ENCODE data around the gene ACIN1. TPM values are rescaled to one million over a fixed set of nuclear protein-coding genes. Genes with fewer than 3 reads are reported as not detected.

The ACIN1 gene
- total and polyA plus RNA-seq, 10 of the 15 experiments (the other 5 are each of a cell fraction or from before 2014, with no cell fraction given): 4.3 to 148 (median 93.4) TPM

GRCh38 chr14:23057757-23058653, 36.9 kb downstream of the ACIN1 start:
- ATAC-seq: peak; percentile 82
- Histone ChIP-seq H2AFZ (ENCODE audit: control insufficient read depth, low read depth, low read length) (no peak overlapping the region; the same call in 1 of the 2 replicates), H3K79me2 (ENCODE audit: control insufficient read depth, insufficient read depth, low read length) (no peaks in the 10 kb centered on the region), H3K9ac (ENCODE audit: control insufficient read depth, insufficient read depth, low read length) (peak overlapping the region; percentile 47), H3K9me3 (replicated peaks; ENCODE audit: control insufficient read depth, insufficient read depth, low read length) (no peaks in the 10 kb centered on the region), H4K20me1 (ENCODE audit: control insufficient read depth, insufficient read depth) (no peaks in the 10 kb centered on the region), H3K4me3 (peak overlapping the region; percentile 79), H3K27ac (ENCODE audit: control insufficient read depth, insufficient read depth) (no peak overlapping the region), H3K36me3 (ENCODE audit: control insufficient read depth in 2 of 2, insufficient read depth in 2 of 2, low read length in 1 of 2) (peaks cover 18 to 24% of the 10 kb centered on the region in 2 experiments), H3K4me1 (ENCODE audit: control insufficient read depth, insufficient read depth, low read length) (peaks cover 12% of the 10 kb centered on the region), H3K4me2 (ENCODE audit: control insufficient read depth, insufficient read depth) (peak overlapping the region; percentile 100), H3K27me3 (replicated peaks in 1 of 2; ENCODE audit: control insufficient read depth in 2 of 2, insufficient read depth in 2 of 2, low read length in 1 of 2) (no peaks in the 10 kb centered on the region)
- CTCF ChIA-PET: interaction anchor here (0.6 to 18.3 kb wide), 35 partner anchors 8 to 1620 kb away, joined by 3 to 853 read pairs (median 4); partner anchors contain the start of genes ACIN1, AJUBA, C14orf119 and HAUS4
- POLR2A ChIA-PET: interaction anchor here (0.6 to 1.5 kb wide), 8 partner anchors 37 to 84 kb away, joined by 3 to 12 read pairs (median 4); partner anchors contain the start of gene ACIN1
- in situ Hi-C loops (cut with MboI) (no loop called here), intact Hi-C loops (cut with micrococcal nuclease; ENCODE audit: unreplicated experiment) (loop anchor here (1.0 to 5.0 kb wide), 5 partner anchors 64 to 486 kb away; partner anchors contain the start of gene PRMT5)
- RAD21 ChIA-PET (ENCODE audit: unreplicated experiment): interaction anchor here (0.6 to 10.8 kb wide), 19 partner anchors 11 to 271 kb away, joined by 3 to 224 read pairs (median 5); partner anchors contain the start of genes AJUBA, HAUS4 and PRMT5
- DNase-seq (ENCODE audit: low read depth, low spot score): peak; percentile 40
- no TSS peak for BruUV-seq (replicated peaks)
- 2% methylated on average over 48 of the region's 51 CpGs for WGBS (ENCODE audit: insufficient coverage, insufficient replicate concordance, low lambda C conversion rate, missing lambda C conversion rate)
- FAIRE-seq: peak; percentile 96
- SMC1A ChIA-PET (ENCODE audit: uncharacterized antibody, unreplicated experiment): interaction anchor here (0.7 to 8.7 kb wide), 17 partner anchors 8 to 123 kb away, joined by 3 to 156 read pairs (median 5); partner anchors contain the start of gene HAUS4
- TF ChIP-seq POLR2A (IDR thresholded peaks at IDR 0.05; ENCODE audit: low read depth, low read length) (peak; percentile 74), CHD2 (IDR thresholded peaks at IDR 0.05; ENCODE audit: borderline replicate concordance, low read depth, low read length) (no peak), POU2F2 (IDR thresholded peaks at IDR 0.05; ENCODE audit: borderline replicate concordance, low read depth, low read length) (peak; percentile 16; the same call in 1 of the 3 replicates), HDAC6 (IDR thresholded peaks at IDR 0.05; ENCODE audit: unreplicated experiment) (no peak), ZBTB33 (IDR thresholded peaks at IDR 0.05) (no peak), ETV6 (conservative IDR thresholded peaks at IDR 0.05 in 1 of 2, IDR thresholded peaks at IDR 0.05 in 1 of 2; ENCODE audit: borderline replicate concordance in 1 of 2, low read depth in 1 of 2) (no peak), PAX8 (IDR thresholded peaks at IDR 0.05) (no peak), BHLHE40 (IDR thresholded peaks at IDR 0.05; ENCODE audit: borderline replicate concordance in 1 of 2, low read depth in 2 of 2, low read length in 1 of 2) (peak; percentile 89 to 93), HDAC2 (IDR thresholded peaks at IDR 0.05) (no peak), SUZ12 (IDR thresholded peaks at IDR 0.05; ENCODE audit: unreplicated experiment) (no peak), CBX5 (IDR thresholded peaks at IDR 0.05; ENCODE audit: low read depth) (no peak), MEF2B (IDR thresholded peaks at IDR 0.05; ENCODE audit: partially characterized antibody, poor library complexity, severe bottlenecking) (no peak), EED (IDR thresholded peaks at IDR 0.05; ENCODE audit: low read depth) (peak; percentile 76; the same call in 1 of the 2 replicates), ZNF24 (IDR thresholded peaks at IDR 0.05) (no peak), TAF1 (IDR thresholded peaks at IDR 0.05; ENCODE audit: borderline replicate concordance, low read depth, low read length) (no peak), EP300 (IDR thresholded peaks at IDR 0.05; ENCODE audit: borderline replicate concordance in 1 of 2, control insufficient read depth in 1 of 2, low read depth in 2 of 2, low read length in 2 of 2) (no peak), RELA (IDR thresholded peaks at IDR 0.05; ENCODE audit: borderline replicate concordance, partially characterized antibody) (peak; percentile 28), NR2C1 (IDR thresholded peaks at IDR 0.05) (no peak), CHD4 (IDR thresholded peaks at IDR 0.05) (no peak), PML (IDR thresholded peaks at IDR 0.05; ENCODE audit: low read length) (no peak; the same call in none of the 2 replicates), BCL11A (IDR thresholded peaks at IDR 0.05; ENCODE audit: low read depth, low read length) (0 out of 2 replicates have a peak, but pooled peaks have one; percentile 4), MYB (IDR thresholded peaks at IDR 0.05; ENCODE audit: borderline replicate concordance, low read depth, low read length) (no peak), CREB1 (IDR thresholded peaks at IDR 0.05; ENCODE audit: low read depth) (peak; percentile 10; the same call in 1 of the 2 replicates)

Data from GM12878 (cell line).